Vagina (tissue), 2 donors: ENCODE data around the gene CRKL.

Experiments used
- CTCF ChIP-seq, 3 experiments: fragments of 450-650 bp in 2 of 3; fragments of 200-600 bp in 1 of 3; sonication (generic) in 1 of 3; IDR thresholded peaks; one replicate each; pipeline ENCODE4 v1.5.1; 2017 to 2019; ENCODE audit warnings: antibody characterized with exemption in 3 of 3, mild to moderate bottlenecking in 2 of 3, moderate library complexity in 2 of 3
- POLR2AphosphoS5 ChIP-seq, 2 donors: sonication (generic); formaldehyde crosslinking; IDR thresholded peaks; one replicate each; pipeline ENCODE4 v1.9.0; 2017; ENCODE audit warnings: antibody characterized with exemption in 2 of 2, mild to moderate bottlenecking in 2 of 2, low read depth in 1 of 2; ENCODE audit not compliant: insufficient read depth in 1 of 2

- TF ChIP-seq CTCF (IDR thresholded peaks at IDR 0.05) (no peak), POLR2AphosphoS5 (IDR thresholded peaks at IDR 0.05; ENCODE audit: insufficient read depth in 1 of 2, low read depth in 1 of 2) (no peak)
Observed at GRCh38 chr22:20952544-20953341, 35.5 kb downstream of the CRKL start.
